Osteoblast (primary cell): ENCODE results near the gene ADCY1. TPM values are rescaled to one million over a fixed set of nuclear protein-coding genes. Genes with fewer than 3 reads are reported as not detected.
"Not testable (repeated sequence)": the region's sequence is repeated elsewhere in the genome, so short reads cannot be mapped to it uniquely, and the experiment has no call there.

Experiments used
- DNase-seq: peaks from one replicate; pipeline ENCODE4 v3.0.0; 2011; ENCODE audit warnings: low spot score, mixed read lengths; ENCODE audit not compliant: insufficient read length; ENCODE audit errors: missing footprints
- H2AFZ ChIP-seq: 2 replicates; pipeline ENCODE4 v1.6.0; 2011; ENCODE audit warnings: mild to moderate bottlenecking, low read length
- H3K27ac ChIP-seq: 2 replicates; pipeline ENCODE4 v1.5.1; 2011; ENCODE audit warnings: mild to moderate bottlenecking, low read depth, low read length, moderate library complexity
- H3K27me3 ChIP-seq: 2 replicates; pipeline ENCODE4 v1.6.0; 2012; ENCODE audit warnings: mild to moderate bottlenecking, control low read depth, inconsistent platforms, low read length, moderate library complexity; ENCODE audit not compliant: insufficient read depth
- H3K36me3 ChIP-seq: 2 replicates; pipeline ENCODE4 v1.5.1; 2011; ENCODE audit warnings: mild to moderate bottlenecking, low read length, control low read depth, moderate library complexity; ENCODE audit not compliant: insufficient read depth
- H3K4me1 ChIP-seq: 2 replicates; pipeline ENCODE4 v1.5.1; 2011; ENCODE audit warnings: mild to moderate bottlenecking, low read length, control low read depth, moderate library complexity; ENCODE audit not compliant: insufficient read depth
- H3K4me2 ChIP-seq: 2 replicates; pipeline ENCODE4 v1.6.0; 2011; ENCODE audit warnings: mild to moderate bottlenecking, low read length; ENCODE audit not compliant: insufficient read depth
- H3K4me3 ChIP-seq: fragments of 200-600 bp; sonication (generic); 3 replicates; pipeline ENCODE4 v1.5.1; 2012; ENCODE audit warnings: mild to moderate bottlenecking, low read length, inconsistent platforms; ENCODE audit not compliant: insufficient read depth
- H3K79me2 ChIP-seq: 2 replicates; pipeline ENCODE4 v1.6.0; 2012; ENCODE audit warnings: mild to moderate bottlenecking, low read length, control low read depth, inconsistent platforms; ENCODE audit not compliant: insufficient read depth
- H3K9me3 ChIP-seq: 2 replicates; pipeline ENCODE4 v1.5.1; 2011; ENCODE audit warnings: low read depth, low read length, control low read depth
- H4K20me1 ChIP-seq: 2 replicates; pipeline ENCODE4 v1.6.0; 2012; ENCODE audit warnings: mild to moderate bottlenecking, low read length, control low read depth; ENCODE audit not compliant: insufficient read depth
- CTCF ChIP-seq: IDR thresholded peaks from 2 replicates; pipeline ENCODE4 v1.5.1; 2011; ENCODE audit warnings: mild to moderate bottlenecking, low read depth, low read length, moderate library complexity; ENCODE audit errors: extremely low read depth
- total RNA-seq: library from RNA; depleted of rRNA; stranded (reverse); fragments of >200 nt; gene quantifications from 2 replicates; pipeline ENCODE4 v1.2.3, GENCODE V29; 2012

ADCY1 gene
- total RNA-seq, 1 donor = 1.1 TPM

- TF ChIP-seq CTCF = no peak
- Histone ChIP-seq H4K20me1 (no peaks in the 10 kb centered on the region), H3K36me3 (peaks cover 44% of the 10 kb centered on the region), H3K4me1 (peaks cover 4% of the 10 kb centered on the region), H2AFZ (no peak overlapping the region), H3K4me3 (no peak overlapping the region), H3K4me2 (no peak overlapping the region), H3K27ac (no peak overlapping the region), H3K9me3 (no peaks in the 10 kb centered on the region), H3K79me2 (no peaks in the 10 kb centered on the region), H3K27me3 (no peaks in the 10 kb centered on the region)
- no peak for DNase-seq
These were observed 152.7 kb downstream of the ADCY1 start for GRCh38 chr7:45726883-45727282.

- not testable (repeated sequence) for H3K79me2 ChIP-seq, H3K9me3 ChIP-seq, H3K4me3 ChIP-seq, H3K4me1 ChIP-seq, H3K27me3 ChIP-seq, H2AFZ ChIP-seq, DNase-seq, H4K20me1 ChIP-seq
- Histone ChIP-seq H3K4me2 (peak overlapping the region; percentile 65), H3K36me3 (peaks cover 22% of the 10 kb centered on the region), H3K27ac (peak overlapping the region; percentile 65)
These were observed 157.7 kb downstream of the ADCY1 start for GRCh38 chr7:45731692-45732443.

GRCh38 chr7:45738920-45739319 lies 164.8 kb downstream of the ADCY1 start:
- H3K36me3 ChIP-seq = peaks cover 12% of the 10 kb centered on the region
- not testable (repeated sequence) for H3K9me3 ChIP-seq, H3K79me2 ChIP-seq, H4K20me1 ChIP-seq, H3K27me3 ChIP-seq, H2AFZ ChIP-seq, H3K4me2 ChIP-seq, H3K4me1 ChIP-seq, H3K4me3 ChIP-seq, DNase-seq, H3K27ac ChIP-seq

- not testable (repeated sequence) for H2AFZ ChIP-seq, H3K27me3 ChIP-seq, H3K9me3 ChIP-seq, H3K27ac ChIP-seq, H3K4me1 ChIP-seq, DNase-seq, H4K20me1 ChIP-seq, H3K4me3 ChIP-seq, H3K79me2 ChIP-seq, H3K4me2 ChIP-seq
- H3K36me3 ChIP-seq = peaks cover 21% of the 10 kb centered on the region
These were observed 166.4 kb downstream of the ADCY1 start for GRCh38 chr7:45740573-45740972.

- not testable (repeated sequence) for H4K20me1 ChIP-seq, H2AFZ ChIP-seq, H3K27me3 ChIP-seq, H3K4me1 ChIP-seq, H3K4me3 ChIP-seq, H3K9me3 ChIP-seq, H3K79me2 ChIP-seq, H3K4me2 ChIP-seq, DNase-seq, H3K27ac ChIP-seq
- peak; percentile 19 for TF ChIP-seq CTCF
- H3K36me3 ChIP-seq = peaks cover 30% of the 10 kb centered on the region
These were observed 174.8 kb downstream of the ADCY1 start for GRCh38 chr7:45748976-45749375.

GRCh38 chr7:45751352-45751751 lies 177.2 kb downstream of the ADCY1 start:
- DNase-seq, H2AFZ ChIP-seq, H3K79me2 ChIP-seq, H3K4me3 ChIP-seq, H4K20me1 ChIP-seq, H3K27me3 ChIP-seq, H3K4me1 ChIP-seq, H3K4me2 ChIP-seq, H3K9me3 ChIP-seq, H3K27ac ChIP-seq: not testable (repeated sequence)
- peaks cover 17% of the 10 kb centered on the region for H3K36me3 ChIP-seq

GRCh38 chr7:45756333-45756732 lies 182.2 kb downstream of the ADCY1 start:
- H3K79me2 ChIP-seq = peaks cover 13% of the 10 kb centered on the region
- not testable (repeated sequence) for DNase-seq, H3K9me3 ChIP-seq

More at GRCh38 chr7:45756333-45756732, 182.2 kb downstream of the ADCY1 start:
- Histone ChIP-seq H3K4me1 (peaks cover 13% of the 10 kb centered on the region), H3K36me3 (peaks cover 12% of the 10 kb centered on the region)
- not testable (repeated sequence) for H4K20me1 ChIP-seq, H3K27me3 ChIP-seq, H3K4me3 ChIP-seq, H3K4me2 ChIP-seq, H2AFZ ChIP-seq, H3K27ac ChIP-seq
